Stimulated activated CD8-positive, alpha-beta memory T cell treated with anti-CD3 and anti-CD28 coated beads, Interleukin-4, amount 100 ng/mL, for 1 hour (primary cell): ENCODE results near the gene TTC32.
A peak's percentile ranks its signal among the peaks of the same experiment; 100 is the strongest.
"Not testable (repeated sequence)": the region's sequence is repeated elsewhere in the genome, so short reads cannot be mapped to it uniquely, and the experiment has no call there.

Experiments used
- DNase-seq, 2 donors: peaks; one replicate each; pipeline ENCODE4 v3.0.0-alpha.2; 2020; ENCODE audit warnings: low read depth in 2 of 2, low spot score in 1 of 2

Gene TTC32

DNA sequence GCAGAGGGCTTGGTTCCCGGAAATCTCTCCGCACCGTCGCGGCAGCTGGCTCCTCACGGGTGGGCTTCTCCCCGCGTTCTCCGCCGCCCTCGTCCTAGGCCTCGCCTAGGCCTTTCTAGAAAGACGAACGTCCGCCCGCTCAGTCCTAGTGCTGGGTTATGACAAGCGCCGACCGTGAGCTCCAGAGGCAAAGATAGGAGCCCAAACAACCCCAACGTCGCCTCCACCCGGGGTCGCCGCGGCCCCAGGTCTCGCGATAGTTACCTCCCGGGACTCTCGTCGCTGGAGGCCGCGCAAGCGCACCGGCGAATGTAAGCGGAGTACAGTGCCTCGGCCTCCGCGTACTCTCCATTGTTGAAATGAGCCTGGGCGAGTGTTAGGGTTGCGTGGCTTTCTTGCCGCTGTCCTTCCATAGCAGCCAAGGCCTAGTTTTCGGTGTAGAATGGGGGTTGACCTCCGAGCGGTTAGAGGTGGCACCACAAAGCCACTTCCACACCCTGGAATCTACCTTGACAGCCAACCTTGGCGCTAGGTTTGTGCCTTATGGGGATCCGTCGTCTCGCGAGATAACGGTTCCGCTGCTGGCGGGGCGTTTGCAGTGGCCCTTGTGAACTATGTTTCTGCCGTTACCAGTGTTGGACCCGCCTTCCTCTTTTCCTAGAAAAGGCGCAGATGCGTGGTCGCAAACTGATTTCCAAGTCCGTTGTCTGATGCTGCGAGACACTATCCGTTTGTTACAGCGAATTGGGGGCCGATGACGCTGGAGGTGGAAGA lies at the start of gene TTC32:
Gene TTC32, minus strand, starts transcription at position 542 of the 774 bp plus-strand sequence. Its CDS starts 129 bp downstream, at position 413.
- peak; percentile 88 to 89 for DNase-seq

DNA sequence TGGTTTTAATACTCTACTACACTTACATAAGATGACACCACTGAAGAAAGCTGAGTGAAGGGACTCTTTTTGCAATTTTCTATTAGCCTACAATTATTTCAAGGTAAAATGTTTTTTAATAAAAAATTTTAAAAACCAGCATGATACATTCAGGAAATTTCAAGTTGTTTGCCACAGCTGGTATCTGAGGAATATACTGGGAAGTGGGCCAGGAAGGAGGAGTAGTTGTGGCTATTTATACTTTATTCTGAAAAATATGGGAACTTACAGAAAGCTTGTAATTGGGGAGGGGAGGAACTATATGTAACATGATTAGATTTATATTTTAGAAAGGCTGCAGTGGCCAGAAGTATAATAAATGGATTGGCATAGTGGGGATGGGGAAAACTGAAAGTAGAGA lies 47.3 kb upstream of the TTC32 start:
- no peak for DNase-seq

DNA sequence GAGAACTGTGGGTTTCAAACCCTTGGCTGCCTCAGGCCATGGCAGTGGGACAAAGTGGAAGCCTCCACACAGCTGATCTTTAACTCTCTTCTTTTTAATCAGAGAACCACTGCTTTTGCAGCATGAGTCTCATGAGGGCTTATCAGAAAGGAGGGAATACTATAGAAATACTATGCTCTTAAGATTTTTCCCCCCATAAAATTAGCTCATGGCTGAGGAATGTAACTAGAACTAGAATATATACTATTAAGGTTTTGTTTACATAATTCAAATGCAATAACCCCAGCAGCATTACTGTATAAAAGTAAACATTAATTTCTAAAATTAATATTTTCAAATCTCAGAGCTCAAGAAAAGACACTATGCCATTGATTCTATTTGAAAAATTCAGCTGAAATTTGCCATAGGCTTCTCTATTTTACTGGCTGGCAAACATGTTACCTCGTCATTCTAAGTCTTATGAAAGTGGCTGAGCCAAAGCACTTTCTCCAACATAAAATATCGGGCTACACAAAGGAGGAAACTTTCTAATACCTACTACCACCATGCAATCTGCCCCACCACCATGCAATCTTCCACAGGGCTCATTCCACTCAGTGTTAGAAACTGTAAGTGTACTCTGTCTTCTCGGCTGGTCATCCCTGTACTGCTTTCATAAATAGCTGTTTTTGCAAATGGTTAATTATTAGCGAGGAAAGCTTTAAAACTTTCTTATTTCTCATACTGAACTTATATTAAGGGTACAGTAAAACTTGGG lies 45.6 kb upstream of the TTC32 start:
- no peak for DNase-seq

DNA sequence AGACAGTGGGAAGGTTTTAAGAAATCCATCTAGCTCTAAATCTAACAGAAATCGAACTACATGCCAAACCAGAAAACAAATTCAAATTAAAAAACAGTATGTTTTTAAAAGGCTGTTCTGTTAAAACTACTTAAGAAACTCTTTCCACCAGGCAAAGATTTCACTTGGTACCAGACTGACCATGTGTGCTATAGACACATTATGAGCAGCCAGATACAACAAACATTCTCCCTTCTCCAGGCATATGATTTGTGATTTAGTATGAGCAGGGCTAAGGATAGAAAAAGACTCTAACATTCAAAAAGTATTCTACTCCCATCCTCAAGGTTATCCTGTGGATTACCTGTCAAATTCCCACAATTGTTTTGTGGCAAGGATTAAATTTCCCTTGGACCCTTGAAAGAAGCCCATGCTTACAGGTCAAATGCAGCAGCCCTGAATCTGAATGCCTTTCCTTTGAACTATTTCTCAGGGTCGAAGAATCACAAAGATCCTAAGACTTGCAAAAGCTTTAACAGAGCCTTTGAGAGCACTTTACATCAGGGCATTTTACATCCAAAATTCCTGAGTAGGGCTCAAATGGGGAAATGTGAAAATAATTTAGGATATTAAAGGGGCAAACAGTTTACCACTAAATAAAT lies 42.5 kb upstream of the TTC32 start:
- DNase-seq = no peak

DNA sequence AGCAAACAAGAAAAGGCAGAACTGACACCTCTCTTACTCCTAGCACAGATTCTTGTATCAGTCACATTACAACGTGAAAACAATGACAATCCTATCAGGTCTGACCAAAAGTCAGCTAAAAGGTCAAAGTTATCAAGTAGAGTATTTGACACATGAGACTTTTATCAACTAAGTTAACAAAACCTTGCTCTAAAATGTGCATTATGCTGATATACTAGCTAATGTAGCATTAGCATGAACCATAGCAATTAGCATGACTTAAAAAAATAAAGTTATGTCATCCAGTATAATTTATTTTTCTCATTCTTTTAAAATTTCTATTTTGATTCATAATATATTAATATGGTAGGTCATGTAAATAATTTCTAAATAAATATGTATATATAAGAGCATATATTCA lies 41.4 kb upstream of the TTC32 start:
- DNase-seq = no peak

DNA sequence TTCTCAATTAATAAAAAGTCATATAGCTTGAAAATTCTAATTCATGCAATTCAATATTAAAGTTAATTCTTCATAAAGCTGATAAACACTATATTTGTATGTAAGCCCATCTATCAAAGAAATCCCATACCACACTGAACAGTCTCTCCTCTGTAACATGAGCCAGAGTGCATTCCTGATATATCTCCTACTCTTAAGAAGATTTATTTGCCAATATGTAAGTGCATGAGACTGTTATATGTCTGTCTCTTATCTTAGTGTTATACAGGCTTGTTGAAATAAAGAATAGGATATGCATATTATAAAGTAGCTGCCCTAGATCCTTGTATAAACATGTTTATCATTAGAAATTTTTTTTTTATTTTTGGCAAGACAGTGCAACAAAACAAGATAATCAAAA lies 40.4 kb upstream of the TTC32 start:
- no peak for DNase-seq

DNA sequence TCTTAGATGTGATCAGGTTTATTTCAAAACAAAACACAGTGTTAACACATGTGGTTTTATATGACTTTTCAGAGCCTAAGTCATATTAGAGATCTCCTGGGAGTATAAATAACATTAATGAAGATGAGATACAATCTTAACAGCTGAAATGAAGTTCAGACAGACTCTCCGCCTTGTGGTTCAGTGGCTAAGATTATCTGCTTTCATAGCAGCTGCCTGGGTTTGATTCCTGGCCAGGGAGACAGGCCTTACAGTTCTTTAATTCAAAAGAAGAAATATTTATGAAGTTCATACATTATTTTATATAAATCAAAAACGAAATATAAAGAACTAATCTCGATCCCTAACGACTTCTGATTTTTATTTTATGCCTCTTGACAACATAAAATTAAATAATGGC lies 35.2 kb upstream of the TTC32 start:
- no peak for DNase-seq

DNA sequence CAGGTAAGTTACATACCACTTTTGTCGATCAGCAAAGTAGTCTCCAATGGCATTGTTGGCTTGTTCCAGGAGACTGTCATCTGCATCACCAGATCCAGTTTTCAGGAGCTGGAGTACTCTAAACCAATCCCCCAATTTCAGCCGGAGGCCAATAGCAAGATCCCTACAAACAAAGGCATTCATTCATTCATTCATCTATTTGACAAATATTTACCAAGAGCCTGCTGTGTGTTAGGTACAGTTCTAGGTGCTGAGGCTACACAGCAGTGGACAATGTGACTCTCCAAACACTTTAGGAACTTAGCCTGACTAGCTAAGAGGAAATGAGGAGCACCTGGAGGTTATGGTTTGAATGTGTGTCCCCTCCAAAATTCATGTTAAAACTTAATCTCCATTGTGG lies 34.4 kb upstream of the TTC32 start:
- DNase-seq = no peak

DNA sequence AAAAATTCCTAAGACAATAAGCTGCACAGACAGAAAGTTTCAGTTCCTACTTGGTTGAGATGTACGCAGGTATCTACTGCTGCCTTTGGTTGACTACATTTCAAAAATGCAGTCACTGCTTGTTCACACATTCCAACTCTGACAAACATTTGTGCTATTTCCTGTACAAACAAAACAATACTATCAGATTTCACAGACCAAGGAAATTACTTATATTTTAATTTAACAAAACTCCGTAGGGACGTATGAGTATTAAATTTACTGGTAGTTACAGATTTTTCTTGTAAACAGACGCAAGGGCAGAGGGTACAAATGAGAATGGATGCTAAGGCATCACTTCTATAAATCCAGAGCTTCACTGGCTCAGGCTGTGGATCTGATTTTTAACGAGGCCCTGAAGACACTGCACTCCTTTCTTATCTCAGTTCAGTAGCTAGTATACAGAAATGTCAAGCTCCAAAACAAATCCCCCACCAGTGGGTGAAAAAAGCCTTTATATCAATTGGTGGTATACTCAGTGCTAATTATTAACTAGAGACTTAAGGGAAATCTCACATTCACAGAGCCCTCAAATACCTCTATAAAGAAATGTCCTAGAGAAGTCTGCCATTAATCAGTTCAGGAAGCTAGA lies 31.7 kb upstream of the TTC32 start:
- DNase-seq = no peak

DNA sequence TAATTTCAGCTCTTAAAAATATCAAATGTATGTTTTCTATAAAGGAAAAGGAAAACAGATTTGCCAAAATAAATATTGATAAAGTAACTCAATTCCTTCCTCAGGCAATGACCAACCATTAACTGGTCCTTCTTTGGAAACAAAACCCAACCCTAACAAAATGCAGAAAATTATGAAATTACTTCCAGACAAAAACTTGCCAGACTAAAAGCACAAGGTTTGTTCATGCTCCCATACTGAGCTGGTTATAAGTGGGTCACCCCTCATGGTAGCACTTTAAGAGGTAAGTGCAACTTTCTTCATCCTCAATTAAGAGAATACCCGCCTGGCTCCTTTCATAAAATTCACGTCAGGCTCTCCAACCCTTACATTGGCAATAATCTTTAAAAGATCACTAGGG lies 31.1 kb upstream of the TTC32 start:
- DNase-seq = no peak

DNA sequence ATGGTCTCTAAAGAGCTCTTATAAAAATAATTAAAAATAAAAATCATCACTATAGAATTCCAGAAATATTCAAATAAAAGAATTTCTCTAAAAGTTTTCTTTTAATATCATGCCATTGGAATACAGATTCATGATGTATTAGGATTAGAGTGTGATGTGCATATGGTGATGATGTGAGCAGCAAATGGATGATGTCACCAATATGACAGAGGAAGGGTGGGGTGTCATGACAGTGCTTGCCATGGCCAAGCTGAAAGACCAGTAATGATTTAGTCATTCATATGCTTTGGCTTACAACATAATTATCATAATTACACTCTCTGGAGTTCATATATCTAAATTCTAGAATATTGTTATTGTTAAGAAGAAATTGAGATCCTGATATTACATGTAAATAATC lies 27.4 kb upstream of the TTC32 start:
- no peak for DNase-seq

DNA sequence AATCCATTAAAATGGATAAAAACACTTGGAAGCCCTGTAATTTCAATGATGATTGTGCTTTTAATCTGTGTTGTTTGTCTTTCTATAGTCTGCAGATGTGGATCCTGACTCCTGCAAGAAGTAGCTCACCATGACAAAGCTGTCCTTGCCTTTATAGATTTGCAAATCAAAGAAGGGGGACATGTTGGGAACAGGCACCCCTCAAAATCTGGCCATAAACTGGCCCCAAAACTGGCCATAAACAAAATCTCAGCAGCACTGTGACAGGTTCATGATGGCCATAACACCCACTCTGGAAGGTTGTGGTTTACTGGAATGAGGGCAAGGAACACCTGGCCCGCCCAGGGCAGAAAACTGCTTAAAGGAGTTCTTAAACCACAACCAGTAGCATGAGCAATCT lies 26.0 kb upstream of the TTC32 start:
- DNase-seq = not testable (repeated sequence)

DNA sequence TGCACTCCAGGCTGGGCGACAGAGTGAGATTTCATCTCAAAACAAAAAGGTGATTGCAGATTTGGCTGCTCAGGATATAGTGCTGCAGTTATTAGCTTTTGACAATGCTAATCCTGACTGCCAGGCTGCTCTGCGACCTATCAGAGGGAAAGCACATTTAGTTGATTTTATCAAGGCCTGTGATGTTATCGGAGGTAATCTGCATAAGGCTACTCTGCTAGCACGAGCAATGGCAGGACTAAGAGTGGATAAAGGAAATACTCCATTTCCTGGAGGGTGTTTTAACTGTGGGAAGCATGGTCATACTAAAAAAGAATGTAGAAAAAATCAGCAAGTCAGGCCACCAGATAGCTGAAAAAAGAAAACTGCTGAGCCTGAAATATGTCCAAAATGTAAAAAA lies 22.7 kb upstream of the TTC32 start:
- not testable (repeated sequence) for DNase-seq

DNA sequence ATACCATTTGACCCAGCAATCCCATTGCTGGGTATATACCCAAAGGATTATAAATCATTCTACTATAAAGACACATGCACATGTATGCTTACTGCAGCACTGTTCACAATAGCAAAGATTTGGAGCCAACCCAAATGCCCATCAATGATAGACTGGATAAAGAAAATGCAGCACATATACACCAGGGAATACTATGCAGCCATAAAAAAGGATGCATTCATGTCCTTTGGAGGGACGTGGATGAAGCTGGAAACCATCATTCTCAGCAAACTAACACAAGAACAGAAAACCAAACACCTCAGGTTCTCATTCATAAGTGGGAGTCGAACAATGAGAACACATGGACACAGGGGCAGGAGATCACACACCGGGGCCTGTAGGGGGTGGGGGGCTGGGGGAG lies 20.4 kb upstream of the TTC32 start:
- DNase-seq = not testable (repeated sequence)

DNA sequence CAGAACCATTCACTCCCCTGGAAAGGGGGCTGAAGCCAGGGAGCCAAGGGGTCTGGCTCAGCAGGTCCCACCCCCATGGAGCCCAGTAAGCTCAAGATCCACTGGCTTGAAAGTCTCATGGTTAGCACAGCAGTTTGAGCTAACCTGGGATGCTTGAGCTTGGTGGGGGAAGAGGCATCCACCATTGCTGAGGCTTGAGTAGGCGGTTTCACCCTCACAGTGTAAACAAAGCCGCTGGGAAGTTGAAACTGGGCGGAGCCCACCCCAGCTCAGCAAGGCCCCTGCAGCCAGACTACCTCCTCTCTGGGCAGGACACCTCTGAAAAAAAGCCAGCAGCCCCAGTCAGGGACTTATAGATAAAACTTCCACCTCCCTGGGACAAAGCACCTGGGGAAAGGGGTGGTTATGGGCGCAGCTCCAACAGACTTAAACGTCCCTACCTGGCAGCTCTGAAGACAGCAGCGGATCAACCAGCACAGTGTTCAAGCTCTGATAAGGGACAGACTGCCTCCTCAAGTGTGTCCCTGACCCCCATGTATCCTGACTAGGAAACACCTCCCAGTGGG lies 14.7 kb upstream of the TTC32 start:
- no peak for DNase-seq

DNA sequence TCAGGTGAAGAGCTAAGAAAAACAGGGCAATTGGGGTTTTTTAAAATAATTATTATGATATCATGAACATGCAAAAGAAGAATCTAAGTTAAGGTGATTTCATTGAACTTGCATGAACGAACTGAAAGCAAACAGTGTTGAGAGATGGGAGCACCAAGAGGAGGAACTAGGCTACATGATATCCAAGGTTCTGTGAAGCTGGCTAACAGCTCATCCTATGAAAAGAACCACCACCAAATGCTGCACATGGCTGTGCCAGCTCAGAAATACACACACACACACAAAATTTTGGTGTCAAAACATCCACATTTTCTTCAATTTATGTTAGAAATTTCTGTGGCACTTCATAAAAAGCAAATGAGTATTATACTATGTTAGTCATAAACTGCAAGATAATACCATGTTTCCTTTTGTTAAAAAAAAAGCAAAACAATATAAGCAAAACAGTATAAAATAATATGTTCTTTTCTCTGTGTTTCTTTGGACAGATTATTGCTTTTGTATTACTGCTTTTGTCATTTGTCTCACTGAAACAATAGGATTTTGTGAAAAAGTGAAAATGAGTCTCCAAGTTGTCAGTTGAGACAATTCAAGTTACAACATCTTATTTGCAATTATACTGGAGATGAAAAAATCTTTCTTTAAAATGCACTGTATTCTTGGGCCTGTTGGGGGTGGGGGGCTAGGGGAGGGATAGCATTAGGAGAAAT lies 12.6 kb upstream of the TTC32 start:
- DNase-seq = no peak

DNA sequence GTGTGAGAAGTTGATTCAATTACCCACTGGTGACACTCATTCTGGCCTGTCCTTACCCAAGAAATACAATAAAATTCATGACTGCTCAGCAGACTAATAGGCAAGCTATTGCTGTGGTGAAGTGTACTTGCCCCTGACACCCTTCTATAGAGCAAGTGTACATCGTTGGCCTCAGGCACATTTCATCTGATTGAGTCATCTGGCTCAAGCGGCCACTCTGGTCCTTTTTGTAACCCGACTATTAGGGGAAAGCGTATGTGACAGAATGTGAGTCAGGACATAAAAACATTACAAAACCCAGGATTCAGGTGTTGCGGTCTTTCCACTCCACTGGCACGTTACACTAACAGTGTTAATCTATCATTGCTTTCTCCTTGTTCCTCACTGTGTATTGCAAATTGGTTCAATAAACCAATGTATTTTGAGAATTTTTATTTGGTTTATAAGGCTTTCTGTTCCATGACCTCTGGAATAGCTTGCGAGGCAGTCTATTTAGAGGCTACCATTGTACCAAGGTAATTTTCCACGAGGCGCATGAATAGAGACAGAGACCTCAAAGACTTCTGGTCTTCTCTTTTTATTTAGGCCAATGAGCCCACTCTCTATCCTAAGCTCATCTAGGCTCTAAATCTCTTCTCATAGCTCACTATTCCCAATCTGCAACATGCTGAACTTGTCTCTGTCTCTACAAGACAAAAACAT lies 10.2 kb upstream of the TTC32 start:
- DNase-seq = no peak

DNA sequence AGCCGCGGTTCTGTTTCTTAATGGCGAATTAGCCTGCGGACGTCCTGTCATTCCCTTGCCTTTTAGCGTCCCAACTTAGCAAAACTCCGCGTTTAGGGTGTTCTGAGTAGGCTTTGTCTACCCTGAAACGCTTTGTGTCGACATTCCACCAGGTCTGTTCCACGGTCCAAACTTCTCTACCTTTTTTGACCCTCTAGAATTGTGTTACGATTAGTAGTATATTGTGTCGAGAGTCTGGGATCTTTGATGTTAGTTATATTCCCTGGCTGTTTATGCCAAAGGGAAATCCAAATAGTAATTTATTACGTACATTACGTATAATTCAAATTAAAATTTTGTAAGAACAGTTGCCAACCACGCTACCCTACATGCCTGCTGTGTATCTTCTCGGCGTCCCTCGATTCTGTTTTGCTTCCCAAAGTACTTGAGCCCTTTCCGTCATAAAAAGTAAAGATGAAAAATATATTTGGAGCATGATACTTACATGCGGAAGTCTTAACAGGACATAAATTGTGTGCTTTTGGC lies 495 bp upstream of the TTC32 start:
- no peak for DNase-seq

DNA sequence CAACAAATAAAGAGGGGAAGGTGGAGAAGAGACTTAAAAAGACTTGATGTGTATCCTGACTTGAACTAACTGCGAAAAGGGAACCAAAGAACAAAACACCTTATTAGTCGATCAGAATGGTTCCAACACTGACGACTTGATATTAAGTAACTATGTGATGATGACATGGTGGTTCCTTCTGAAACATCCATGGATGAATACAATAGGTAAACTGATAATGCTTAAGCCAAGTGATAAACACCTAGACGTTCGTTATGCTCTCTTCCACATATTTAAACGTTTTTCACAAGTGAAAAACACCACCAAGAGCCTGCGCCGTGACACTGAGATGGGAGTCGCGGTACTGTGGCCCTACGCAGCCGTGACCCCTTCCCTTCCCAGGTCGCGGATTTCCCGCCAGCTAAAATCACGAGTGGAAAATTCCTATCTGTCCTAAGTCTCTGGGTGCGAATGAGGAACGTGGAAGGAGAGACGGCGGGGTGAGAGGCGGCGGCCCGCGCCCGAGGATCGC lies 797 bp downstream of the TTC32 start:
- DNase-seq = no peak
